ENCODE measurements around the gene RSPH6A.

RSPH6A gene

GRCh38 chr19:45814851-45815480 is at the start of gene RSPH6A:
TSS of gene RSPH6A (minus strand) at chr19:45815308. CDS start at chr19:45815176, 132 bp downstream.
- DNase-seq (ENCODE audit: low spot score): no peak

GRCh38 chr19:45864629-45865082 is 49.5 kb upstream of the RSPH6A start:
- no peak for DNase-seq (ENCODE audit: low spot score)

GRCh38 chr19:45863840-45864628 is 48.9 kb upstream of the RSPH6A start, which contains the start of gene FOXA3:
TSS of gene FOXA3 (plus strand) at chr19:45864326. CDS start at chr19:45864457, 131 bp downstream.
- peak; percentile 73 for DNase-seq (ENCODE audit: low spot score)

GRCh38 chr19:45863335-45863839 is 48.3 kb upstream of the RSPH6A start:
- DNase-seq (ENCODE audit: low spot score): no peak

- DNase-seq (ENCODE audit: low spot score): peak; percentile 99
Observed at GRCh38 chr19:45862564-45863334, 47.6 kb upstream of the RSPH6A start, which contains the start of gene SYMPK. TSS of gene SYMPK (minus strand) at chr19:45863147. CDS start at chr19:45854495, 8,652 bp downstream.

- no peak for DNase-seq (ENCODE audit: low spot score)
Observed at GRCh38 chr19:45862271-45862563, 47.1 kb upstream of the RSPH6A start.

- DNase-seq (ENCODE audit: low spot score): no peak
Observed at GRCh38 chr19:45860359-45861259, 45.5 kb upstream of the RSPH6A start.

- no peak for DNase-seq (ENCODE audit: low spot score)
Observed at GRCh38 chr19:45854167-45854778, 39.2 kb upstream of the RSPH6A start.

GRCh38 chr19:45852983-45853382 is 37.9 kb upstream of the RSPH6A start:
- no peak for DNase-seq (ENCODE audit: low spot score)

- DNase-seq (ENCODE audit: low spot score): no peak
Observed at GRCh38 chr19:45852145-45852750, 37.1 kb upstream of the RSPH6A start.

GRCh38 chr19:45848922-45849321 is 33.8 kb upstream of the RSPH6A start:
- DNase-seq (ENCODE audit: low spot score): no peak

- DNase-seq (ENCODE audit: low spot score): no peak
Observed at GRCh38 chr19:45847663-45848062, 32.6 kb upstream of the RSPH6A start.

- DNase-seq (ENCODE audit: low spot score): no peak
Observed at GRCh38 chr19:45842198-45842597, 27.1 kb upstream of the RSPH6A start.

GRCh38 chr19:45834970-45835369 is 19.9 kb upstream of the RSPH6A start:
- no peak for DNase-seq (ENCODE audit: low spot score)

- DNase-seq (ENCODE audit: low spot score): no peak
Observed at GRCh38 chr19:45828945-45829344, 13.8 kb upstream of the RSPH6A start.

- DNase-seq (ENCODE audit: low spot score): no peak
Observed at GRCh38 chr19:45828523-45828922, 13.4 kb upstream of the RSPH6A start.

- DNase-seq (ENCODE audit: low spot score): no peak
Observed at GRCh38 chr19:45827459-45828093, 12.5 kb upstream of the RSPH6A start.

GRCh38 chr19:45826934-45827333 is 11.8 kb upstream of the RSPH6A start:
- no peak for DNase-seq (ENCODE audit: low spot score)

- no peak for DNase-seq (ENCODE audit: low spot score)
Observed at GRCh38 chr19:45825917-45826893, 11.1 kb upstream of the RSPH6A start.
